ENCODE results near the gene LRG1. TPM values are rescaled to one million over a fixed set of nuclear protein-coding genes. Genes with fewer than 3 reads are reported as not detected.
"Not testable (repeated sequence)": the region's sequence is repeated elsewhere in the genome, so short reads cannot be mapped to it uniquely, and the experiment has no call there.

The LRG1 gene
- total RNA-seq, 1 donor from 2014 or later: 1.6 TPM

GRCh38 chr19:4550479-4551050 is 10.7 kb upstream of the LRG1 start:
- DNase-seq (ENCODE audit: low read depth in 2 of 2): no peak

- DNase-seq (ENCODE audit: low read depth in 2 of 2): no peak
These were observed 10.2 kb upstream of the LRG1 start for GRCh38 chr19:4550018-4550417.

DNA sequence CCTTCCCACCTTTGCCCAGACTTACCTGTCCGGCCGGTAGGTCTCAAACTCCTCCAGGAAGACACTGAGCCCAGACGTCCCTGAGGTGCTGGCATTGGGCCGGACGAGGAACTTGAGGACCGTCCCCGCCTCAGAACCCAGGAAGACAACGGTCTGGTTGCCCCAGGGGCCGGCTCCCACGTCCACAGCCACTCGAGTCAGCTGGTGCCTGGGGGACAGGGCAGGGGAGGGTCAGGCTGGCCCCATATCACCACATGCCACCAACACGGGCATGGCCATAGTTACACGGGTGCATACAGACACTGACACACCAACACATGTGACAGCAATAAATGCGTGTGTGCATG is 8.4 kb upstream of the LRG1 start:
- no peak for DNase-seq (ENCODE audit: low read depth in 2 of 2)

GRCh38 chr19:4547303-4548237 is 7.7 kb upstream of the LRG1 start:
- DNase-seq (ENCODE audit: low read depth in 2 of 2): peak in 1 of 2 donors; percentile 69

GRCh38 chr19:4543842-4544647 is 4.2 kb upstream of the LRG1 start:
- no peak for DNase-seq (ENCODE audit: low read depth in 2 of 2)

GRCh38 chr19:4542896-4543841 is 3.3 kb upstream of the LRG1 start:
- DNase-seq (ENCODE audit: low read depth in 2 of 2): no peak

DNA sequence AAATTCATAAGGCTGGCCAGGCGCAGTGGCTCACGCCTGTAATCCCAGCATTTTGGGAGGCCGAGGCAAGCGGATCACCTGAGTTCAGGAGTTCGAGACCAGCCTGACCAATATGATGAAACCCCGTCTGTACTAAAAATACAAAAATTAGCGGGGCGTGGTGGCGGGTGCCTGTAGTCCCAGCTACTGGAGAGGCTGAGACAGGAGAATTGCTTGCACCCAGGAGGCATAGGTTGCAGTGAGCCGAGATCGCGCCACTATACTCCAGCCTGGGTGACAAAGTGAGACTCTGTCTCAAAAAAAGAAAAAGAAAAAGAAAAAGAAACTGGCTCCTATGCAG is 1.9 kb upstream of the LRG1 start:
- not testable (repeated sequence) for DNase-seq (ENCODE audit: low read depth in 2 of 2)

GRCh38 chr19:4541114-4541805 is 1.4 kb upstream of the LRG1 start:
- DNase-seq (ENCODE audit: low read depth in 2 of 2): no peak

DNA sequence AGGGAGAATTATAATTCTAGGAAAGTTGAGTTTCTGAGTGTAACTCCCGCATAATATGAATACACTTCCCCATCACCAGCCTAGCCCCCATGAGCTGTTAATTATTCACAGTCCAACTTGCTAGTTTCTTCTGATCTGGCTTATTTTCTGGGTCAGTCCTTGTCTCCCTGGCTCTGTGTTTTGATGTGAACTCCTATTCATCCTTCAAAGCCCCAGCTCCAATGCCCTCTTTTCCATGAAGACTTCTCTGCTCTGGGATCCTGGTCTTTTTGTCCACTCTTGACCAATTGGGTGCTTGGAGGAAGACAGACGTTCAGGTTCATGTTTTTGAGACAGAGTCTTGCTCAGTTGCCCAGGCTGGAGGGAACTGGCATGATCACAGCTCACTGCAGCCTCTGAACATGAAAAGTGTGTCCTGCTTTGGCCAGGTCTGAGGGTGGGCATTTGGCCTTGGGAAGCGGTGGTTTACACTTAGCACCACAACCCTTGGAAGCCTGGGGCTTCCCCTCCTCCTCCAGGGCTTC is 605 bp downstream of the LRG1 start:
- DNase-seq (ENCODE audit: low read depth in 2 of 2): no peak

DNA sequence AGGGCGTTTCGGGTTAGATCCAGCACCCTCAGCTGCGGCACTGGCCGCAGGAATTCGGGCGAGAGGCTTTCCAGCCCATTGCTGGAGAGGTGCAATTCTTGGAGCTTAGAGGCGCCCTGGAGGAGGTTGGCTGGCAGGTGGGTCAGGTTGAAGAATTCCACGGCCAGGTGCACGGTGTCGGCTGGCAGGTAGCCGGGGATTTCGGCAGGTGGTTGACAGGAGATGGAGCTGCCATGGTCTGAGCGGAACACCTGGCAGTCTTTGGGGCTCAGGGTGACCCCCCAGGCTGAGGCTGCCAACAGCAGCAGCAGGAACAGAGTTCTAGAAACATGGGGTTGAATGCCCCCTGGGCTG is 1.3 kb downstream of the LRG1 start:
- no peak for DNase-seq (ENCODE audit: low read depth in 2 of 2)

GRCh38 chr19:4537953-4538600 is 1.8 kb downstream of the LRG1 start:
- DNase-seq (ENCODE audit: low read depth in 2 of 2): no peak

- no peak for DNase-seq (ENCODE audit: low read depth in 2 of 2)
These were observed 3.0 kb downstream of the LRG1 start for GRCh38 chr19:4536798-4537197.

DNA sequence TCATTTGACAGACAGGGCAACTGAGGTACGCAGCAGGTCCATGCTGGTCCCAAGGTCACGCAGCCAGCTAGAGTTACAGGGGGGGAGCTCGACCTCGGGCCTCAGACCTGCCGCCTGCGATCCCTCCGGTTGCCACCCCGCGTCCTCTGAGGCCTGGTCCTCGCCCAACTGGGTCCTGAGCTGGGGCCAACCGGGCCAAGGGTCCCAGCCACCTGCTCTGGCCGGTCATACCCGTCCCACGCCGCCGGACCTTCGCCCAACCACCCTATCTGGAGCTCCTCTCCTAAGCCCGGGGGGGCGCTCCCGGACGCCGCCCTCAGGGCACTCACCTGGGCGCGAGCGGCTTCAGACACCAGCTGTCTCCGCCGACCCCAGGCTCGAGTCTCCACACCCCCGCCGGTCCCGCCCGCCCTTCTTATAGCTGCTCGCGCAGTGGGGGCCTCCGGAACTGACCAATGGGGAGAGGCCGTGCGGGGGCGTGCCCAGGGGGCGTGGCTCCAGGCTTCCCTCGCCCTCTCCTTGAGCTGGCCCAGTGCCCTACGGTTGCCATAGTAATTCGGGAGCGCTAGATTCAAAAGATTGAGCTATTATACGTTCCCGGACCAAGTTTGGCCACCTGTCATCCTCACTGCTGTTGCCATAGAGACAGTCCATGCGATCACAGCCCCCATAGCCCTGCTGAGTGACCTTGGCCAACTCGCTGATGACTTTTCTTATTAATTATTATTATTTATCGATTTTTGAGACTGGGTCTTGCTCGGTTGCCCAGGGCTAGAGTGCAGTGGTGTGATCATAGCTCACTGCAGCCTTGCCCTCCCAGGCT is 4.8 kb downstream of the LRG1 start, which contains the start of gene PLIN5:
Gene PLIN5, minus strand, starts transcription at position 389 of the 823 bp plus-strand sequence. CDS start 1,150 bp downstream, outside the sequence.
- DNase-seq (ENCODE audit: low read depth in 2 of 2): peak; percentile 45 to 89

GRCh38 chr19:4533835-4534424 is 5.9 kb downstream of the LRG1 start:
- no peak for DNase-seq (ENCODE audit: low read depth in 2 of 2)

DNA sequence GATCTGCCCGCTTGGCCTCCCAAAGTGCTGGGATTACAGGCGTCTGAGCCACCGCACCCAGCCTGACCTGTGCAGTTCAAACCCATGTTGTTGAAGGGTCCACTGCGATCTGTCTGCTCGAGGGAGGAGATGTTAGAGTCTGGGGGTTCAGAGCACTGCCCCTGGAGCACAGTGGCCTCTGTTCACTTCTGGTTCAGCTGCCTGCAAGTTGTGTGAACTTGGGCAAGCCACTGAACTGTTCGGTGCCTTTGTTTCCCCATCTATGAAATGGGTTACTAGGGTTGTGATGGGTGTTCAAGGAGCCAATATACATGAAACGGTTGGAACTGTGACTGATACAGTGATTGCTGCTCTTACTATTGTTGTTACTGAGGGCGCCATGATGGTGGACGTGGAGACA is 6.5 kb downstream of the LRG1 start:
- DNase-seq (ENCODE audit: low read depth in 2 of 2): no peak

DNA sequence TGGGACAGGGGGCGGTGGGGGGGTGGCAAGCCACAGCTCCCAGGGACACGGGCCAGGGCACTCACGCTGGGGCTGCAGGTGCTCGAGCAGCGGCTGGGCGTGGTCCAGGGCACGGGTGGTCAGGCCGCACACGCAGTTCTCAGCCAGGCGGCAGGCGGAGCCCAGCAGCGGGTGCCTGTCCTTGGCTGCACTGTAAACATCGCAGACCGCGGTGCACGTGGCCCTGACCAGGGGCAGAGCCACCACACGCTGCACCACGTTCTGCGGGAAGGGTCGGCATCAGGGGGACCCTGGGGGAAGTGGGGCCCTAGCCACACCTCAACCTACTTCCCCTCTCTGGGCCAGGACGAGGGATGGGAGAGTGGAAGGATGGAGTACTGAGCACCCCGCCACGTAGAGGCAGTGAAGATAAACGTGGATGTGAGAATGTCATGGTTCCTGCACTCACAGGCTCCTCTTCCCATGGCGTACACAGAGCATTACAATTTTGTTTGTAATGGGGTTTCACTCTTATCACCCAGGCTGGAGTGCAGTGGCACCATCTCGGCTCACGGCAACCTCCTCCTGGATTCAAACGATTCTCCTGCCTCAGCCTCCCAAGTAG is 8.2 kb downstream of the LRG1 start:
- DNase-seq (ENCODE audit: low read depth in 2 of 2): no peak

- no peak for DNase-seq (ENCODE audit: low read depth in 2 of 2)
These were observed 9.8 kb downstream of the LRG1 start for GRCh38 chr19:4529924-4530522.

DNA sequence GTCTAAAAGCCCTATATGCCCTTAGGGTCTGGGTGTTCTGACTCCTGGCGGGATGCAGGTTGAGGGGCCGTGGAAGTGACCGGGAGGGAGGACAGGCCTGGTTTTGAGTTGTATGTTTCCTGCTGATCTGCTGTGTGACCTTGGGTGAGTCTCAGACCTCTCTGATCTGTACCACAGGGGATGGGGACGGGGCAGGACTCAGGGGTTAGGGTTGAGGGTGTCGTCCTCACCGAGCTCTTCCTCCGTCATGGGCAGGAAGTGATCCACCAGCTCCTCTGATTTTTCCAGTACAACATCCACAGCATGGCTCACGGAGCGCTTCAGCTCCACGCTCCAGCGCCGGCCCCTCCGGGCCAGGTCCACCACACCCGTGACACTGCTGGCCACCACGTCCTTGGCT is 11.0 kb downstream of the LRG1 start:
- DNase-seq (ENCODE audit: low read depth in 2 of 2): peak in 1 of 2 donors; percentile 21

All from lung microvascular endothelial cell (primary cell).